RWPE1 (cell line): Measurements from ENCODE around the gene BMAL2.

Experiments used
- CTCF ChIA-PET: fragments of 350-600 bp; sonication (Branson Sonifier 250); formaldehyde crosslinking; extraction: SDS; loops from one replicate; lab custom pipeline; 2021; lab: Yijun Ruan, JAX
- POLR2A ChIA-PET: fragments of 400-600 bp; formaldehyde crosslinking; extraction: SDS; loops from one replicate; lab custom pipeline; 2020; ENCODE audit warnings: antibody characterized with exemption; ENCODE audit not compliant: low non-redundant PET; lab: Yijun Ruan, JAX
- DNase-seq: peaks from one replicate; pipeline ENCODE4 v3.0.0; 2012; ENCODE audit warnings: low spot score
- H3K27ac ChIP-seq: fragments of 450-650 bp; 2 replicates; pipeline ENCODE4 v1.5.1; 2017
- CTCF ChIP-seq: fragments of 450-650 bp; conservative IDR thresholded peaks from 2 replicates; pipeline ENCODE4 v1.5.1; 2017; ENCODE audit warnings: low read depth, mild to moderate bottlenecking

The BMAL2 gene

GRCh38 chr12:27309293-27309994 is 23.2 kb upstream of the BMAL2 start:
- ChIA-PET POLR2A (no interaction called here), CTCF (interaction anchor here (0.6 kb wide), 1 partner anchor 50 kb away, joined by 3 read pairs; no protein-coding TSS in a partner anchor)
- no peak for TF ChIP-seq CTCF
- DNase-seq: no peak
- no peak overlapping the region for H3K27ac ChIP-seq

GRCh38 chr12:27309995-27310315 is 22.7 kb upstream of the BMAL2 start:
- DNase-seq: no peak
- ChIA-PET CTCF (no interaction called here), POLR2A (no interaction called here)
- no peak for TF ChIP-seq CTCF
- H3K27ac ChIP-seq: no peak overlapping the region

GRCh38 chr12:27316947-27317346 is 15.7 kb upstream of the BMAL2 start:
- no peak for DNase-seq
- no peak for TF ChIP-seq CTCF
- CTCF ChIA-PET: interaction anchor here (2.1 kb wide), 1 partner anchor 10 kb away, joined by 6 read pairs; no protein-coding TSS in a partner anchor
- H3K27ac ChIP-seq: no peak overlapping the region
- POLR2A ChIA-PET: no interaction called here

- DNase-seq: peak; percentile 23
- ChIA-PET CTCF (no interaction called here), POLR2A (no interaction called here)
- TF ChIP-seq CTCF: no peak
- H3K27ac ChIP-seq: no peak overlapping the region
These were observed 13.2 kb upstream of the BMAL2 start for GRCh38 chr12:27319409-27319808.

- ChIA-PET CTCF (interaction anchor here (0.7 kb wide), 1 partner anchor 800 kb away, joined by 3 read pairs; no protein-coding TSS in a partner anchor), POLR2A (no interaction called here)
- no peak for DNase-seq
These were observed 12.8 kb upstream of the BMAL2 start for GRCh38 chr12:27319848-27320247.

GRCh38 chr12:27324530-27324929 is 8.1 kb upstream of the BMAL2 start:
- TF ChIP-seq CTCF: no peak
- DNase-seq: no peak
- no peak overlapping the region for H3K27ac ChIP-seq
- ChIA-PET POLR2A (no interaction called here), CTCF (interaction anchor here (0.6 to 0.7 kb wide), 3 partner anchors 10 to 354 kb away, joined by 3 read pairs; no protein-coding TSS in a partner anchor)

More at GRCh38 chr12:27319848-27320247, 12.8 kb upstream of the BMAL2 start:
- H3K27ac ChIP-seq: no peak overlapping the region
- TF ChIP-seq CTCF: no peak
